Activated CD4-positive, alpha-beta T cell treated with anti-CD3 and anti-CD28 coated beads, Interleukin-2, Interleukin-6, amounts not matched to agents 100 ng/mL and 50 ng/mL, durations not matched to agents 16 hours and 8 hours (primary cell): ENCODE data around the gene MARK1.

Experiments used
- DNase-seq: peaks from one replicate; pipeline ENCODE4 v3.0.0-alpha.2; 2020

Gene MARK1

DNA sequence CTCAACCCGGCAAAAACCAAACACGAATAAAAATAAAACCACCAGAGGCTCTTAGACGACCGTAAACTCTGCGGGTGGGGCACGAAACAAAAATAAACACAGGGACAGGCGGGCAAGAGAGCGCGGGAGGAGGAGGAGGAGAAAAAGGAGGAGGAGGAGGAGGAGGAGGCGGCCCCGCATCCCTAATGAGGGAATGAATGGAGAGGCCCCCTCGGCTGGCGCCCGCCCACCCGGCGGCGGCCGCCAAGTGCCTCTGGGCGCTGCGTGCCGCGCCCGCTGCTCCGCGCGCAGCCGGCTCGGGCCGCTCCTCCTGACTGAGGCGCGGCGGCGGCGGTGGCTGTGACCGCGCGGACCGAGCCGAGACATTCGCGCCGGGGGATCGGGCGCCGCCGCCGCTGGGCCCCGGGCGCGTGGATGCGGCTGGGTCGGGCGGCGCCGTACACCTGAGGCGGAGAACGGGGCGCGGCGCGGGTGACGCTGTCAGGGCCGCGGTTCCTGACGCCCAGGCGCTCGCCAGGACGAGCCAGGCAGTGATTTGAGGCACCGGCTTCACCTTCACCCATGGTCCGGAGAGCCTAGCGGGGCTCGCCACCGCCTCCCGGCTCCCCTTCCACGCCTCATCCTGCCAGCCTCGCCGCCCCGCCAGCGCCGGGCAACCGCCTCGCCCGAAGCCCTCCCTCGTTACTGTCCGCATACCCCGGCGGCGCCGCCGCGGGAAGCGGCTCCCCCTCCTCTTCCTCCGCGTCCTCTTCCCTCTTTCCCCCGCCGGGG is at the start of gene MARK1:
Gene MARK1 (plus strand): TSS at position 229 of the 771 bp plus-strand sequence. CDS start 687 bp downstream, outside the sequence.
- DNase-seq = peak; percentile 18

DNA sequence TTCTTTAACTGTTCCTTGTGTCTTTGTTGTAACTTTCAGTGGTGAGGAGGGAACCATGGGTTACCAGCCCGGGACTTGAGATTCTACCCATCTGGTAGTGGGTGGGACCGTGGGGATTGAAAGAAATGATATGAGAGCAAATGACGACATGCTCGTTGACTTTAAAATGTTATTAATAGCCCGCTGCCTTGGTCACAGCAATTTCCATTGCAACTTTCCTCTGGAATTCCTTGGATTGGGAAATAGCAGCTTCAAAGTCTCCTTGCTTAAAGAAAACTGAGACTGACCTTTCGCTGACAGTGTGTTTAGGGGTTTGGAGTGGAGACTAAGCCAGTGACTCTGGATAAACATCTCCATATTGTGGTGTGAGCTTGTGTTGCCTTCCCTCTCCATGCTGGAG is 44.2 kb upstream of the MARK1 start:
- DNase-seq = no peak

DNA sequence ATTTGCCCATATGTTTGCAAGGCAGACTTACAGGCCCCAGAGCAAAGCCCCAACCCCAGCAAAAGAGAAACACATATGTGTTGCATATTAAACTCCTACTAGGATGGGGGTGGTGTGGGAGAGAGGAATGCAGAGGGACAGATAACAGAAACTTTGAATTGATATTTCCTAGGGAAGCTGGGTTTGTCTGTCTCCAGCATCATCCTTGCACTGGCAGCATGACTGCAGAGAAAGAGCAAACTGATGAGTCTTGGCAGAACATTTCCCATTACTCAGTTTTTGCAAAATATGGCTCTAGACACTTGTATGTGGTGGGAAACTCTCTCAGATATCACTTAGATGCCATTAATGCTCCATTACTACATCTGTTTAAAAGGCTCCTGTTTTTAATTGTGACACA is 43.8 kb upstream of the MARK1 start:
- no peak for DNase-seq

GRCh38 chr1:220485131-220485530 is 42.8 kb upstream of the MARK1 start:
- DNase-seq = no peak

DNA sequence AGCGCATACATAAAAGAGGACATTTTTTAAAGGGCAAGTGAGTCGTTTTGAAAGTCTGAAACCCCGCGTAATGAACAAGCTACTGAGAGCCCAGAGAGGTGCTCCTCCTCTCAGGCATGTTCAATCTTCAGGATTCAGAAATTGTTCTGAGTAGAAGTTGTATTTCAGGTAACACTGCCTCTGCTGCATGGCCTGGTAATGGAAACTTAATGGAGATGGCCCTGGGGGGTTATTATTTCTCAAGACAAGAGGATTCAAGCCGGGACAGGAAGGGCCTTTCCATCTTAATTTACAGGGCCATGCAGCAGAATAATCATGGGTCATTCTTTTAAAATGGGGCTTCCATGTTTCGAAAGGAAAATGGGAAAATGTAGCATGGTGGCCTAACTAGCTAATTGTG is 42.1 kb upstream of the MARK1 start:
- DNase-seq = no peak

- DNase-seq = peak; percentile 27
Measured at GRCh38 chr1:220487297-220487820, 40.6 kb upstream of the MARK1 start.

DNA sequence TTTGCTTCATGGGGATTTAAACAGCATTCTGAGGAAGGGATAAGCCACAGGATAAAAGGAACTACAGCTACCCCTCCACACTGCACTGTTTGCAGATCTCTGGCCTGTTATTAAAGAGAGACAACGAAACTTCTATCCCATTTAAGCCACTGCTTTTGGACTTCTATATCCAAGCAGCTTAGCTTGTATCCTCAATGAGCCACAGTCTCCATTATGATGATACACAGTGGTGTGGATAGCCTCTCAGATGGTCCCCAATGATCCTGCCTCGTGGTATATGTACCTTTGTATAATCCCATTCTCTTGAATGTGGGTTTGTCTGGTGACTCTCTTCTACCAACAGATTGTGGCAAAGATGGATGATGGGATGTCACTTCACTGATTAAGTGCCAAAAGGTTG is 36.0 kb upstream of the MARK1 start:
- no peak for DNase-seq

- DNase-seq = no peak
Measured at GRCh38 chr1:220497220-220497947, 30.6 kb upstream of the MARK1 start.

DNA sequence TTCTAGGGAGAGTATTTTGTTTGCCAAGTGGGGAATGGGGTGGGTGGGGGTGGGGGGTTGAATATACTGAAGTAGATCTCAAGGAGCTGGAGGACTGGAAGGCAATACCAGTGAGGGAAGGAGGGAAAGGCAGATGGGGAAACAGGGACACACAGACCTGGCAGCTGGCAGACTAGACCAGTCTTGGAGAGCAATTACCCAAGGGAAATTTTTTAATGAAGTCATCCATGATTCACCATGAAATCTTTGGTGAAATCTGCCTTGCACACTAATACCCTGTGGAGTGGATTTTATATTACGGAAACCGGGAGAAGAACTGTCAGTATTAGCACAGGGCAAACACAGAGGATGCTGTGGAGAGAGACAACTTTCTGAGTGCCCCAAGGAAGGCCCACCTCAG is 29.7 kb upstream of the MARK1 start:
- no peak for DNase-seq

- DNase-seq = no peak
Measured at GRCh38 chr1:220500372-220500771, 27.6 kb upstream of the MARK1 start.

DNA sequence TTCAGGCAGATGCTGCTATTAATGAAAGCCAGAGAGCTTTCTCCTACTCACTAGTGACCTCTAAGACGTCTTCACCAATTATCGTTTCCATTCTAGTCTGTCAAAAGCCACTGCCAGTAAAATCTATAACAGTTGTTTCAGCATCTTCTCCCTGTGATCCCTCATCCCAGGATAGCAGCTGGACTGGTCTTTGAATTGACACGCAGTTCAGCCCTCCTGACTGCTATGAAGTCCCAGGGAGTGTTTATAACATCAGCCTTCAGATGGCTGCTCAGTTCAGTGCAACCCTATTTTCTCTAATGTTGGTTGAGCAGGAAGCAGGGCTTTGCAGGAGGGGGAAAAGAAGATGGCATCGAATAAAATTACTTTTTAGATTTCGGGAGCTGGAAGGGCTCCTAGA is 23.6 kb upstream of the MARK1 start:
- DNase-seq = no peak

DNA sequence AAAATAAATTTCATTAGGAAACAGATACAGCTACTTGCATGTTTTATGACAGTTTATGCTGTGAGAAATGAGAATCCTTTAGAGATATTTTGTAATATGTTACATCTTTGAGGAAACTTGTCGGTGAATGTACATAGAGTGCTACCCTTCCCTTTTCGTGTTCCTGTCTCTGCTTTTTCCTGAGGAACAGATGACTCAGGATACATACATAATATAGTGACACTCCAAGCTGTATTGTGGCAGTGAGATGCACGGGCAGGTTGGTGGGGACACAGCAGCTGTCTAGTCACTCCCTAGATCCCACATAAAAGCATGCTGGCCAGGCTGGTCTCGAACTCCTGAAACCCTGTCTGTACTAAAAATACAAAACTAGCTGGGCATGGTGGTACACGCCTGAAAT is 20.9 kb upstream of the MARK1 start:
- DNase-seq = no peak

DNA sequence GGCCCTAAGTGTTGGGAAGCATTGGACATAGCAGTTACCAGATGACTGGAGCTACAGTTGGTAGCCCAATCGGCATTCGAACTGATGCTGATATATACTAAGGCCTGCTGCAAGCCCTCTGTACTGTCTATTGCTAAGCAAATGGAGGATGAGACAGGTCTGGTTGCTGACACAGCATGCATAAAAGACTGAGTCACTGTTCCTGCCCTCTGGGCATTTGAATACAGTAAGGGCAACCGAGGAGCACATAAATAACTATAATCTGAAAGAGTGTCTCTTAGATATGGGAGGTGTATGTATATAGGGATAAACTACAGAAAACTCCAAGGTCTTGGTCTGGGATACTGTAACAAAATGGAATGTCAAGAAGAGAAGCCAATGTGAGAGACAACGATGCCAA is 16.8 kb upstream of the MARK1 start:
- no peak for DNase-seq

DNA sequence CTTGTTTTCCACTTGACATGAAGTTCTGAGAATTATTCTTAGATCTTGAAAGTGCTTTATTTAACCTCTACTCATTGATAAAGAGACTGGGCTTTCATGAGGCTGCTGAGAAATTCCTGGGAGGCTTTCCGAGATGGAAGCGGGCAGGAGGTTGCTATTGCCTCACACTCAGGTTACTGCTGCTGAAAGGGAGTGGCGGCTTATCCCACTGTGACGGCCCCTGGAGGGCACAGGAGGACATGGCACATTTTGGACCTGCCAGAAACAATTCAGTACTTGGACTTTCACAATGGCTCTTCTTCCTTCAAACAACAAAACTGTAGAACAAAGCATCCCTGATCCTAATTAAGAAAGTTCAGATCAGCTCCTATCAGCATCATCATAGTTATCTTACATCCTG is 16.2 kb upstream of the MARK1 start:
- DNase-seq = no peak

DNA sequence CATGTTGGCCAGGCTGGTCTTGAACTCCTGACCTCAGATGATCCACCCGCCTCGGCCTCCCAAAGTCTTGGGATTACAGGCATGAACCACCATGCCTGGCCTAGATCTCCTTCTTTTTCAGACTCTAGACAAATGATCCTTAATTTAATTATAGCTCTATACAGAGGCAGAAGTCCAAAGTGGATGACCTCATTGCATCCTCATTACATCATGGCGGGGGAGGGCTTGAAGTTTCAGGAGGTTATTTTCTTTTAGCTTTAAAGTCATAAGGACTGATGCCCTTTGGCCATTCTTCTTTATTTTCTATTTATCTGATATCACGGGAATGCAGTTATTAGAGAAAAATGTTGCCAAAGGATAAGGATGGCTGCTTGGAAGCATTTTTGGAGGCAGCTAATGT is 14.1 kb upstream of the MARK1 start:
- no peak for DNase-seq

- DNase-seq = no peak
Measured at GRCh38 chr1:220514256-220514655, 13.7 kb upstream of the MARK1 start.

- no peak for DNase-seq
Measured at GRCh38 chr1:220516014-220516721, 11.8 kb upstream of the MARK1 start.

- no peak for DNase-seq
Measured at GRCh38 chr1:220516722-220517042, 11.3 kb upstream of the MARK1 start.

DNA sequence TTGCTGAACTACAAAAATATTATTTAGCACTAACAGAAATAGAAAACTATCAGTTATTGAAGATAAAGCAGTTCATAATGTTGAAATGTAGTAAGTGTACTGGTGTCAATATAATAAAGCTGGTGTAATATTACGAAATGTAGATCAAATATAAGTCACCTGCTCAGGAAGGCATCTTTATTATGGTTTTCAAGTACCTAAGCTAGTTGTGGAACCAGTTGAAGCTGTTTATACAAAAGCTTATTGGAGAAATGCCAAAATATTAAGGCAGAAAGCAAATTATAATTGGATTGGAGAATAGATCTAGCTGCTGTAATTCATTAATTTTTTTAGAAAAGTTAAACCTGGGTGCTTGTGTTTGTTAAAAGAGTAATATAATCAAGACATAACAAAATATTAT is 6.2 kb upstream of the MARK1 start:
- DNase-seq = no peak

DNA sequence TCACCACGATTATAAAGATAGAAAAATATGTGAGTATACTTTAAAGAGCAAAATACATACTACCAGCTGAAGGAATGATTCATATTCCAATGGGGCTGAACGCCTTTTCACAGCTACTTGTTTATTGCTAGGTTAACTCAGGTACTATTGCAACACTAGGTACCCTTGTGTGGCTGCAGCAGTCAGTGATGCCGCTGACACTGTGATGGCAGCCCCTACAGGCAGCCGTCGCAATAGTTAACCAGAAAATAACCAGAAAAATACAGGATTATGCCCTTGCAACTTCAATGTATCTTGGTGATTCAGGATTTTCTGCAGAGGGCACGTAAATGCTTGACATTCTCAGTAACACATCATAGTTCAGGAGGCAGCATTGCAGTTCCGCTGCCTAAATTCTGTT is 1.6 kb upstream of the MARK1 start:
- DNase-seq = no peak

- DNase-seq = peak; percentile 5
Measured at GRCh38 chr1:220527279-220527907, 543 bp upstream of the MARK1 start.

DNA sequence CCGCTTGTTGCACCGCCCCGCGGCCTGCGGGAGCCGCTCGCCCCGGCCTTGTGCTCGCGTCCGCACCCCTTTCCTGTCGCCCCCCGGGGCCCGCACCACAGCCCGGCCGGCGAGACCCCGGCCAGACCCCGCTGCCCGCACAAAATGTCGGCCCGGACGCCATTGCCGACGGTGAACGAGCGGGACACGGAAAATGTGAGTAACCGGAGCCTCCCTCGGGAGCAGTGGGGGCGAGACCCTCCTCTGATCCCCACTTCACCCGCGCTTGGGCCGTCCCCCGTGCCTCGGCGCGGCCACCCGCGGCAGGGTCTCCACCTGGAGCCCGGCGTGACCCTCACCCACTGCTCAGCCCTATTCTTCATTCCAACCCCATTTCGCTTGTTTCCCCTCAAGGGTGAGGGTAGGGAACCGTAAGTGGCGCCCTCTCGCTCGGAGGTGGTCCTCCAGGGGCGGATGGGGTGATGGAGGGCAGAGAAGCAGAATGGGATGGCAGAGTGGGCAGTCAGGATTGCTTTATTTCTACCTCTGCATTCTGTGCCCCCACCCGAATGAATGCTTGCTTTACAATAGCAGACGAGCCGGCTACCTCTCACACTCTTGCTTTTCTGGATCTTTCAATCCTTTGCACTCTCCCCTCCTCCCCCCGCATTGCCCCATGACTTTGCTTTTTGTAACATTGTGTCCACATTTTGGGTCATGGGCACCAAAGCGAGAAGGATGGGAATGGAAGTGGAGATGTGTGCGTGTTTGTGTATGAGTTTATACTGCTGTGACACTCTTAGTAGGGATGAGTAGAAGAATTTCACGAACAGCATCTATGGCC is 954 bp downstream of the MARK1 start:
- DNase-seq = no peak
